Measurements from ENCODE around the gene COPS2.
"Not testable (repeated sequence)": the region's sequence is repeated elsewhere in the genome, so short reads cannot be mapped to it uniquely, and the experiment has no call there.

The COPS2 gene

GRCh38 chr15:49103002-49103401, 52.4 kb downstream of the COPS2 start:
- DNase-seq (ENCODE audit: low spot score): no peak

- no peak for DNase-seq (ENCODE audit: low spot score)
Observed at GRCh38 chr15:49101536-49101935, 53.9 kb downstream of the COPS2 start.

- no peak for DNase-seq (ENCODE audit: low spot score)
Observed at GRCh38 chr15:49096090-49096750, 59.2 kb downstream of the COPS2 start.

- no peak for DNase-seq (ENCODE audit: low spot score)
Observed at GRCh38 chr15:49094923-49095322, 60.5 kb downstream of the COPS2 start.

GRCh38 chr15:49093252-49094105, 61.9 kb downstream of the COPS2 start:
- no peak for DNase-seq (ENCODE audit: low spot score)

GRCh38 chr15:49088996-49089395, 66.4 kb downstream of the COPS2 start:
- DNase-seq (ENCODE audit: low spot score): peak; percentile 80

GRCh38 chr15:49085696-49086459, 69.5 kb downstream of the COPS2 start:
- peak; percentile 87 for DNase-seq (ENCODE audit: low spot score)

GRCh38 chr15:49084285-49084570, 71.2 kb downstream of the COPS2 start:
- DNase-seq (ENCODE audit: low spot score): no peak

- DNase-seq (ENCODE audit: low spot score): no peak
Observed at GRCh38 chr15:49083401-49084284, 71.8 kb downstream of the COPS2 start.

- DNase-seq (ENCODE audit: low spot score): no peak
Observed at GRCh38 chr15:49082960-49083359, 72.4 kb downstream of the COPS2 start.

- no peak for DNase-seq (ENCODE audit: low spot score)
Observed at GRCh38 chr15:49079340-49080039, 75.9 kb downstream of the COPS2 start.

GRCh38 chr15:49075881-49076280, 79.5 kb downstream of the COPS2 start:
- no peak for DNase-seq (ENCODE audit: low spot score)

- not testable (repeated sequence) for DNase-seq (ENCODE audit: low spot score)
Observed at GRCh38 chr15:49074589-49075287, 80.7 kb downstream of the COPS2 start.

All from globus pallidus (tissue), 1 donor.